GM23338 (cell line): ENCODE results near the gene HOXC9. TPM values are rescaled to one million over a fixed set of nuclear protein-coding genes. Genes with fewer than 3 reads are reported as not detected.

ENCODE experiments used
- ATAC-seq: fragments of 200-7000 bp; cut with Tn5 transposase; 3 replicates; pipeline ENCODE4 v1.9.1; 2020
- DNase-seq: peaks from one replicate; pipeline ENCODE4 v3.0.0-alpha.2; 2015; ENCODE audit warnings: low spot score
- H2AFZ ChIP-seq: fragments of 200-600 bp; sonication (generic); 2 replicates; pipeline ENCODE4 v1.8.0; 2016; ENCODE audit warnings: antibody characterized with exemption, mild to moderate bottlenecking, moderate library complexity
- H3F3A ChIP-seq: fragments of 200-600 bp; sonication (generic); replicated peaks from 2 replicates; pipeline ENCODE4 v1.8.0; 2017; ENCODE audit warnings: antibody characterized with exemption, mixed run types, low read depth
- H3K27ac ChIP-seq: fragments of 200-600 bp; sonication (generic); 2 replicates; pipeline ENCODE4 v1.6.1; 2016; ENCODE audit warnings: low read depth
- H3K27me3 ChIP-seq: fragments of 200-600 bp; sonication (generic); 2 replicates; pipeline ENCODE4 v1.8.0; 2016; ENCODE audit warnings: mild to moderate bottlenecking, mixed run types, moderate library complexity; ENCODE audit not compliant: insufficient read depth
- H3K36me3 ChIP-seq: fragments of 200-600 bp; sonication (generic); 2 replicates; pipeline ENCODE4 v1.8.0; 2016; ENCODE audit warnings: mild to moderate bottlenecking; ENCODE audit not compliant: insufficient read depth
- H3K4me1 ChIP-seq: fragments of 200-600 bp; sonication (generic); 2 replicates; pipeline ENCODE4 v1.8.0; 2016; ENCODE audit warnings: mild to moderate bottlenecking, moderate library complexity; ENCODE audit not compliant: insufficient read depth
- H3K4me2 ChIP-seq: fragments of 200-600 bp; sonication (generic); 2 replicates; pipeline ENCODE4 v1.7.1; 2017; ENCODE audit warnings: mixed run types
- H3K4me3 ChIP-seq: fragments of 200-600 bp; sonication (generic); 2 replicates; pipeline ENCODE4 v1.6.1; 2016; ENCODE audit warnings: mixed run types
- H3K79me2 ChIP-seq: fragments of 200-600 bp; sonication (generic); replicated peaks from 2 replicates; pipeline ENCODE4 v1.8.0; 2017; ENCODE audit warnings: mild to moderate bottlenecking; ENCODE audit not compliant: insufficient read depth
- H3K9me2 ChIP-seq: fragments of 200-600 bp; sonication (generic); 2 replicates; pipeline ENCODE4 v1.8.0; 2017; ENCODE audit not compliant: insufficient read depth
- H4K20me1 ChIP-seq: fragments of 200-600 bp; sonication (generic); replicated peaks from 2 replicates; pipeline ENCODE4 v1.8.0; 2017; ENCODE audit warnings: mild to moderate bottlenecking; ENCODE audit not compliant: insufficient read depth
- H3K27ac Mint-ChIP-seq: 2 replicates; pipeline ENCODE4 v1.8.0; 2020; ENCODE audit warnings: inconsistent platforms, mild to moderate bottlenecking, moderate library complexity, mixed read lengths
- H3K27me3 Mint-ChIP-seq: 3 replicates; pipeline ENCODE4 v1.8.0; 2022; ENCODE audit warnings: low read depth, mild to moderate bottlenecking, moderate library complexity, mixed read lengths, inconsistent platforms; ENCODE audit not compliant: insufficient read depth, poor library complexity
- H3K36me3 Mint-ChIP-seq: 3 replicates; pipeline ENCODE4 v1.8.0; 2021; ENCODE audit warnings: low read depth, mild to moderate bottlenecking, inconsistent platforms, moderate library complexity, mixed read lengths
- H3K4me1 Mint-ChIP-seq: 3 replicates; pipeline ENCODE4 v1.8.0; 2020; ENCODE audit warnings: mild to moderate bottlenecking, inconsistent platforms, mixed read lengths
- H3K4me3 Mint-ChIP-seq: 3 replicates; pipeline ENCODE4 v1.8.0; 2021; ENCODE audit warnings: moderate library complexity, mild to moderate bottlenecking, inconsistent platforms, mixed read lengths
- H3K9me3 Mint-ChIP-seq: 3 replicates; pipeline ENCODE4 v1.8.0; 2020; ENCODE audit warnings: moderate library complexity, mild to moderate bottlenecking, inconsistent platforms, mixed read lengths
- EZH2 ChIP-seq: fragments of 200-600 bp; sonication (generic); IDR thresholded peaks from one replicate; pipeline ENCODE4 v1.8.0; 2017; ENCODE audit warnings: antibody characterized with exemption, mild to moderate bottlenecking, low read depth; ENCODE audit not compliant: unreplicated experiment
- EZH2phosphoT487 ChIP-seq: fragments of 200-600 bp; sonication (generic); IDR thresholded peaks from one replicate; pipeline ENCODE4 v1.8.1; 2018; ENCODE audit warnings: antibody characterized with exemption; ENCODE audit not compliant: unreplicated experiment
- JUNB ChIP-seq: IDR thresholded peaks from one replicate; pipeline ENCODE4 v1.6.1; 2016; ENCODE audit warnings: antibody characterized with exemption; ENCODE audit not compliant: unreplicated experiment
- ZNF114 ChIP-seq: fragments of 250-450 bp; sonication (Bioruptor Pico); IDR thresholded peaks from 2 replicates; pipeline ENCODE4 v1.5.0; 2020; ENCODE audit warnings: mild to moderate bottlenecking, moderate library complexity
- polyA plus RNA-seq: library from polyadenylated mRNA; unstranded; fragments of >200 nt; fragmentation: Nextera tagmentation; extraction: Ambion mirVana; gene quantifications from 2 replicates; pipeline ENCODE4 v1.2.1, GENCODE V29; 2016
- total RNA-seq: library from RNA; depleted of rRNA; stranded (reverse); fragments of >200 nt; shearing (Covaris generic); gene quantifications from 2 replicates; pipeline ENCODE4 v1.2.3, GENCODE V29; 2014
- TF ChIP-seq, protein P1 (sequence below): fragments of 250-450 bp; sonication (Bioruptor Pico); IDR thresholded peaks from 2 replicates; pipeline ENCODE4 v1.5.0; 2020; ENCODE audit warnings: mild to moderate bottlenecking, moderate library complexity

HOXC9 gene
- total and polyA plus RNA-seq, 2 experiments from 2014 or later, result not detected

DNA sequence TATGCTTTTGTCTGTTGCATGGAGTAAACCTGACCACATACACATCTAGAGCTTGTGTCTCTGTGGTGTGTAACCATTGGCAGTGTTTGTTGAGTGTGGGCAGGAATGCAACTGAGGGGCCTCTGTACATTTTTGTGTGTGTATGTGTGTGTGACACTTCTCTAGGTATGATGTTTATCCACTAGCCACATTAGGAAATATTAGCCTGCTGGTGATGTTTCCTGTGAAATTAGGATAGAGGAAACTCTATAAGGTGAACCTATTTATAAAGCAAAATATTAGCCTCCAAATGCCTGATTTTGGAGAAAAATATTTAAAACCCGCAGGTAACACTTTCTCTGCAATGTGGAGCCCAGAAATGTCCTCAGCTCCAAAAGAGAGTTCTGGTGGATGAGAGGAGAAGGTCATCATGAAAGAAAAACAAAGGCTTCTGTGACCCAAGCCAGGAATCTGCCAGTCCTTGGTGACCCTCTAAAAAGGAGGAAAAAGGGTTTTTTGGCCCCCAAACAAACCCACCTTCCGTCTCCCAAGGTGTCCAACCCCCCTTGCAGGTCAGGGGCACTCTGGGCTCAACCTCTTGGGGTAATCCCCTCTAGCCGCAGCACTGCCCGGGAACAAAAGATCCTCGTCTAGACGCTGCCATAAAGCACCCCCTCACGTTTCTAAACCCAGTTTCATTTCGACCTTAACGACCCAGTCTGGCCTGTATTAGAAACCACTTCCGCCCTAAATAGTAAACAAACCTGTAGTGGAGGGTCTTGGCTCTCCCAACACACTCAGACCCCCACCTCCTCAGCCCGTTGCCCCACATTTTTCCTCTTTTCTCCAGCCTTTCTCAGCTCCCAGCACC lies 22.1 kb upstream of the HOXC9 start:
- DNase-seq (no peak), ATAC-seq (no peak)
- peaks cover 27% of the 10 kb centered on the region for H3K4me1 Mint-ChIP-seq
- no peak overlapping the region for H3K4me3 Mint-ChIP-seq
- peaks cover 100% of the 10 kb centered on the region for H3K27me3 ChIP-seq
- H4K20me1 ChIP-seq, result peaks cover 31% of the 10 kb centered on the region
- H3K79me2 ChIP-seq, result no peaks in the 10 kb centered on the region
- no peaks in the 10 kb centered on the region; the same call in 1 of the 3 replicates for H3K9me3 Mint-ChIP-seq
- H3F3A ChIP-seq, result peaks cover 35% of the 10 kb centered on the region
- no peak overlapping the region for H3K27ac Mint-ChIP-seq
- no peak overlapping the region for H3K27ac ChIP-seq
- no peak overlapping the region for H3K4me3 ChIP-seq
- H3K36me3 Mint-ChIP-seq, result no peaks in the 10 kb centered on the region; the same call in 2 of the 3 replicates
- peaks cover 99% of the 10 kb centered on the region for H3K27me3 Mint-ChIP-seq
- TF ChIP-seq EZH2phosphoT487, result no peak
- peak; percentile 76 for TF ChIP-seq EZH2
- H3K4me1 ChIP-seq, result peaks cover 45% of the 10 kb centered on the region
- no peaks in the 10 kb centered on the region for H3K36me3 ChIP-seq
- no peaks in the 10 kb centered on the region for H3K9me2 ChIP-seq
- H3K4me2 ChIP-seq, result peak overlapping the region; percentile 62
- H2AFZ ChIP-seq, result no peak overlapping the region

DNA sequence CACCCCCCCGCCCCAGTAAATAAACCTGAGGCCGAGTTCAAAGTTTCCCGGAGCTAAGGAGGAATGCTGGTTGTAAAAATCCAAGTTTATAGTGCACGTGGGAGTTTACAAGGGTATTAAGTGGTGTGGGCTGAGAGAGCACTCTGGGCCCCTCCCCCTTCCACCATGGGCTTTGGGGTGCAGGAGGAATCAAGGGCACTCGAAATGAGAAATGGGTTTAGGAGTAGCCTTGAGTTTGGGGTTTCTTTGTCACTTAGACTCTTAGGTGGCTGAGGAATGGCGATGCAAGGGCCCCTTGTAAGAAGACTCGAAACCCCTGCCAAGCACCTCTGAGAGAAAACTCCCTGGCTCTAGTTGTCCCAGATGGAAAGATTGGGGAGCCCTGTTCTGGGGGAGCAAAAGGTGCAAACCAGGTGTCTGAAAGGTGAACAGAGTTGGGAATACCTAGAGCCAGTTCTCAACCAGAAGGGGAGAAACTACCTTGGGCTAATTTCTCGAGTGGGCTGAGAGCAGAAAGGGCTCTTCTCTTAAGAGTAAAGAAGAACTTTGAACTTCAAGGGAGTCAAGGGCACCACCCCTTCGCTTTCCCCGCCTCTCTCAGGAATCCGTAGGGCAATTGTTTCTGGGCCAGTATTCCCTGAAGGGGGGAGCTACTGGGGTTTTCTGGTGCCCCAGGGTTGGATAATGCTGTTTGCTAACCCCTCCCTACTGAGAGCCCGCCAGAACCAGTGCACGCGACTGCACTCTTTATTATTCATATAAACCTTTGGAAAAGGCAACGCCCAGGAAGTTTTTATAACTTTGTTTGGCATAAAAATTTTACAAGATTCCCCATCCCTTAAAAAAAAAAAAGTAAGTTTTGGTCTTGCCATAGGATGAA lies 21.2 kb upstream of the HOXC9 start:
- no peaks in the 10 kb centered on the region; the same call in 1 of the 3 replicates for H3K9me3 Mint-ChIP-seq
- TF ChIP-seq EZH2 (peak; percentile 90), ZNF114 (CRISPR knock-in tag) (no peak), EZH2phosphoT487 (peak; percentile 31), JUNB (no peak)
- TF ChIP-seq, protein P1, sequence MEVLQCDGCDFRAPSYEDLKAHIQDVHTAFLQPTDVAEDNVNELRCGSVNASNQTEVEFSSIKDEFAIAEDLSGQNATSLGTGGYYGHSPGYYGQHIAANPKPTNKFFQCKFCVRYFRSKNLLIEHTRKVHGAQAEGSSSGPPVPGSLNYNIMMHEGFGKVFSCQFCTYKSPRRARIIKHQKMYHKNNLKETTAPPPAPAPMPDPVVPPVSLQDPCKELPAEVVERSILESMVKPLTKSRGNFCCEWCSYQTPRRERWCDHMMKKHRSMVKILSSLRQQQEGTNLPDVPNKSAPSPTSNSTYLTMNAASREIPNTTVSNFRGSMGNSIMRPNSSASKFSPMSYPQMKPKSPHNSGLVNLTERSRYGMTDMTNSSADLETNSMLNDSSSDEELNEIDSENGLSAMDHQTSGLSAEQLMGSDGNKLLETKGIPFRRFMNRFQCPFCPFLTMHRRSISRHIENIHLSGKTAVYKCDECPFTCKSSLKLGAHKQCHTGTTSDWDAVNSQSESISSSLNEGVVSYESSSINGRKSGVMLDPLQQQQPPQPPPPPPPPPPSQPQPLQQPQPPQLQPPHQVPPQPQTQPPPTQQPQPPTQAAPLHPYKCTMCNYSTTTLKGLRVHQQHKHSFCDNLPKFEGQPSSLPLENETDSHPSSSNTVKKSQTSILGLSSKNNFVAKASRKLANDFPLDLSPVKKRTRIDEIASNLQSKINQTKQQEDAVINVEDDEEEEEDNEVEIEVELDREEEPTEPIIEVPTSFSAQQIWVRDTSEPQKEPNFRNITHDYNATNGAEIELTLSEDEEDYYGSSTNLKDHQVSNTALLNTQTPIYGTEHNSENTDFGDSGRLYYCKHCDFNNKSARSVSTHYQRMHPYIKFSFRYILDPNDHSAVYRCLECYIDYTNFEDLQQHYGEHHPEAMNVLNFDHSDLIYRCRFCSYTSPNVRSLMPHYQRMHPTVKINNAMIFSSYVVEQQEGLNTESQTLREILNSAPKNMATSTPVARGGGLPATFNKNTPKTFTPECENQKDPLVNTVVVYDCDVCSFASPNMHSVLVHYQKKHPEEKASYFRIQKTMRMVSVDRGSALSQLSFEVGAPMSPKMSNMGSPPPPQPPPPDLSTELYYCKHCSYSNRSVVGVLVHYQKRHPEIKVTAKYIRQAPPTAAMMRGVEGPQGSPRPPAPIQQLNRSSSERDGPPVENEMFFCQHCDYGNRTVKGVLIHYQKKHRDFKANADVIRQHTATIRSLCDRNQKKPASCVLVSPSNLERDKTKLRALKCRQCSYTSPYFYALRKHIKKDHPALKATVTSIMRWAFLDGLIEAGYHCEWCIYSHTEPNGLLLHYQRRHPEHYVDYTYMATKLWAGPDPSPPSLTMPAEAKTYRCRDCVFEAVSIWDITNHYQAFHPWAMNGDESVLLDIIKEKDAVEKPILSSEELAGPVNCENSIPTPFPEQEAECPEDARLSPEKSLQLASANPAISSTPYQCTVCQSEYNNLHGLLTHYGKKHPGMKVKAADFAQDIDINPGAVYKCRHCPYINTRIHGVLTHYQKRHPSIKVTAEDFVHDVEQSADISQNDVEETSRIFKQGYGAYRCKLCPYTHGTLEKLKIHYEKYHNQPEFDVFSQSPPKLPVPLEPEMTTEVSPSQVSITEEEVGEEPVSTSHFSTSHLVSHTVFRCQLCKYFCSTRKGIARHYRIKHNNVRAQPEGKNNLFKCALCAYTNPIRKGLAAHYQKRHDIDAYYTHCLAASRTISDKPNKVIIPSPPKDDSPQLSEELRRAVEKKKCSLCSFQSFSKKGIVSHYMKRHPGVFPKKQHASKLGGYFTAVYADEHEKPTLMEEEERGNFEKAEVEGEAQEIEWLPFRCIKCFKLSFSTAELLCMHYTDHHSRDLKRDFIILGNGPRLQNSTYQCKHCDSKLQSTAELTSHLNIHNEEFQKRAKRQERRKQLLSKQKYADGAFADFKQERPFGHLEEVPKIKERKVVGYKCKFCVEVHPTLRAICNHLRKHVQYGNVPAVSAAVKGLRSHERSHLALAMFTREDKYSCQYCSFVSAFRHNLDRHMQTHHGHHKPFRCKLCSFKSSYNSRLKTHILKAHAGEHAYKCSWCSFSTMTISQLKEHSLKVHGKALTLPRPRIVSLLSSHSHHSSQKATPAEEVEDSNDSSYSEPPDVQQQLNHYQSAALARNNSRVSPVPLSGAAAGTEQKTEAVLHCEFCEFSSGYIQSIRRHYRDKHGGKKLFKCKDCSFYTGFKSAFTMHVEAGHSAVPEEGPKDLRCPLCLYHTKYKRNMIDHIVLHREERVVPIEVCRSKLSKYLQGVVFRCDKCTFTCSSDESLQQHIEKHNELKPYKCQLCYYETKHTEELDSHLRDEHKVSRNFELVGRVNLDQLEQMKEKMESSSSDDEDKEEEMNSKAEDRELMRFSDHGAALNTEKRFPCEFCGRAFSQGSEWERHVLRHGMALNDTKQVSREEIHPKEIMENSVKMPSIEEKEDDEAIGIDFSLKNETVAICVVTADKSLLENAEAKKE, result no peak
- peaks cover 100% of the 10 kb centered on the region for H3K27me3 Mint-ChIP-seq
- H3K27ac ChIP-seq, result no peak overlapping the region
- ATAC-seq (peak; percentile 8; the same call in 2 of the 3 replicates), DNase-seq (peak; percentile 58)
- no peak overlapping the region for H3K27ac Mint-ChIP-seq
- H2AFZ ChIP-seq, result no peak overlapping the region
- H4K20me1 ChIP-seq, result peaks cover 31% of the 10 kb centered on the region
- H3K36me3 ChIP-seq, result no peaks in the 10 kb centered on the region
- H3K36me3 Mint-ChIP-seq, result no peaks in the 10 kb centered on the region; the same call in 2 of the 3 replicates
- peaks cover 100% of the 10 kb centered on the region for H3K27me3 ChIP-seq
- no peak overlapping the region for H3K4me3 ChIP-seq
- peaks cover 48% of the 10 kb centered on the region for H3K4me1 ChIP-seq
- no peaks in the 10 kb centered on the region for H3K79me2 ChIP-seq
- peaks cover 39% of the 10 kb centered on the region for H3F3A ChIP-seq
- H3K4me3 Mint-ChIP-seq, result no peak overlapping the region
- peak overlapping the region; percentile 58 for H3K4me2 ChIP-seq
- peaks cover 26% of the 10 kb centered on the region for H3K4me1 Mint-ChIP-seq
- H3K9me2 ChIP-seq, result no peaks in the 10 kb centered on the region
